Activated naive CD8-positive, alpha-beta T cell treated with anti-CD3 and anti-CD28 coated beads for 36 hours (primary cell): ENCODE data around the gene SYNGR1. TPM values are rescaled to one million over a fixed set of nuclear protein-coding genes. Genes with fewer than 3 reads are reported as not detected.
"Not testable (repeated sequence)": the region's sequence is repeated elsewhere in the genome, so short reads cannot be mapped to it uniquely, and the experiment has no call there.

Experiments used
- DNase-seq: peaks from one replicate; pipeline ENCODE4 v3.0.0; 2021
- H3K27ac Mint-ChIP-seq: one replicate; pipeline ENCODE4 v1.8.0; 2022; ENCODE audit warnings: mild to moderate bottlenecking, moderate library complexity, mixed read lengths
- H3K27me3 Mint-ChIP-seq: one replicate; pipeline ENCODE4 v1.8.0; 2022; ENCODE audit warnings: mild to moderate bottlenecking, mixed read lengths
- H3K36me3 Mint-ChIP-seq: one replicate; pipeline ENCODE4 v1.8.0; 2021; ENCODE audit warnings: mild to moderate bottlenecking, mixed read lengths
- H3K4me1 Mint-ChIP-seq: one replicate; pipeline ENCODE4 v1.8.0; 2021; ENCODE audit warnings: mixed read lengths
- H3K4me3 Mint-ChIP-seq: one replicate; pipeline ENCODE4 v1.8.0; 2022; ENCODE audit warnings: mild to moderate bottlenecking, moderate library complexity, mixed read lengths
- H3K9me3 Mint-ChIP-seq: one replicate; pipeline ENCODE4 v1.8.0; 2022; ENCODE audit warnings: mixed read lengths
- total RNA-seq, 2 experiments: library from RNA; stranded (reverse); gene quantifications; one replicate each; pipeline ENCODE4 v1.2.3, GENCODE V29; 2021

SYNGR1 gene
- total RNA-seq, 2 experiments from 2014 or later, result 7.4 to 9.3 TPM

- H3K4me3 Mint-ChIP-seq, result peak overlapping the region; percentile 25
- peaks cover 14% of the 10 kb centered on the region for H3K27me3 Mint-ChIP-seq
- no peaks in the 10 kb centered on the region for H3K9me3 Mint-ChIP-seq
- peaks cover 60% of the 10 kb centered on the region for H3K36me3 Mint-ChIP-seq
- DNase-seq, result no peak
- H3K4me1 Mint-ChIP-seq, result peaks cover 47% of the 10 kb centered on the region
- H3K27ac Mint-ChIP-seq, result peak overlapping the region; percentile 82
Observed at GRCh38 chr22:39312410-39312809, 37.4 kb upstream of the SYNGR1 start.

- peaks cover 70% of the 10 kb centered on the region for H3K36me3 Mint-ChIP-seq
Observed at GRCh38 chr22:39313258-39314001, 36.4 kb upstream of the SYNGR1 start.

GRCh38 chr22:39314251-39314971, 35.4 kb upstream of the SYNGR1 start:
- H3K27ac Mint-ChIP-seq, result peak overlapping the region; percentile 100
- peaks cover 1% of the 10 kb centered on the region for H3K9me3 Mint-ChIP-seq
- peak overlapping the region; percentile 100 for H3K4me3 Mint-ChIP-seq
- DNase-seq, result no peak
- peaks cover 80% of the 10 kb centered on the region for H3K36me3 Mint-ChIP-seq
- peaks cover 18% of the 10 kb centered on the region for H3K27me3 Mint-ChIP-seq
- peaks cover 60% of the 10 kb centered on the region for H3K4me1 Mint-ChIP-seq

More at GRCh38 chr22:39313258-39314001, 36.4 kb upstream of the SYNGR1 start:
- Mint-ChIP-seq H3K4me1 (peaks cover 54% of the 10 kb centered on the region), H3K27me3 (peaks cover 14% of the 10 kb centered on the region), H3K9me3 (no peaks in the 10 kb centered on the region), H3K27ac (peak overlapping the region; percentile 81), H3K4me3 (peak overlapping the region; percentile 64)
- no peak for DNase-seq

GRCh38 chr22:39315389-39315788, 34.4 kb upstream of the SYNGR1 start:
- Mint-ChIP-seq H3K27me3 (peaks cover 21% of the 10 kb centered on the region), H3K9me3 (peaks cover 1% of the 10 kb centered on the region), H3K36me3 (peaks cover 82% of the 10 kb centered on the region), H3K4me1 (peaks cover 64% of the 10 kb centered on the region), H3K27ac (peak overlapping the region; percentile 100), H3K4me3 (peak overlapping the region; percentile 100)
- DNase-seq, result no peak

- Mint-ChIP-seq H3K36me3 (peaks cover 78% of the 10 kb centered on the region), H3K27me3 (peaks cover 15% of the 10 kb centered on the region), H3K9me3 (peaks cover 1% of the 10 kb centered on the region), H3K27ac (peak overlapping the region; percentile 100), H3K4me3 (peak overlapping the region; percentile 100), H3K4me1 (peaks cover 61% of the 10 kb centered on the region)
- peak; percentile 80 for DNase-seq
Observed at GRCh38 chr22:39316440-39317083, 33.2 kb upstream of the SYNGR1 start.

GRCh38 chr22:39317084-39317774, 32.6 kb upstream of the SYNGR1 start:
- Mint-ChIP-seq H3K4me3 (peak overlapping the region; percentile 100), H3K27ac (peak overlapping the region; percentile 100), H3K4me1 (peaks cover 57% of the 10 kb centered on the region), H3K36me3 (peaks cover 74% of the 10 kb centered on the region), H3K9me3 (peaks cover 1% of the 10 kb centered on the region), H3K27me3 (peaks cover 13% of the 10 kb centered on the region)
- peak; percentile 28 for DNase-seq

- DNase-seq, result no peak
- Mint-ChIP-seq H3K36me3 (peaks cover 66% of the 10 kb centered on the region), H3K9me3 (peaks cover 1% of the 10 kb centered on the region), H3K27ac (peak overlapping the region; percentile 100), H3K27me3 (peaks cover 13% of the 10 kb centered on the region), H3K4me1 (peaks cover 52% of the 10 kb centered on the region), H3K4me3 (peak overlapping the region; percentile 100)
Observed at GRCh38 chr22:39317775-39318506, 31.9 kb upstream of the SYNGR1 start.

- peak overlapping the region; percentile 100 for H3K27ac Mint-ChIP-seq
- DNase-seq, result peak; percentile 26
- peaks cover 1% of the 10 kb centered on the region for H3K9me3 Mint-ChIP-seq
- peaks cover 13% of the 10 kb centered on the region for H3K27me3 Mint-ChIP-seq
- H3K4me1 Mint-ChIP-seq, result peaks cover 46% of the 10 kb centered on the region
- H3K36me3 Mint-ChIP-seq, result peaks cover 59% of the 10 kb centered on the region
- H3K4me3 Mint-ChIP-seq, result peak overlapping the region; percentile 100
Observed at GRCh38 chr22:39318507-39319283, 31.1 kb upstream of the SYNGR1 start.

- DNase-seq, result peak; percentile 94
- peaks cover 1% of the 10 kb centered on the region for H3K9me3 Mint-ChIP-seq
- H3K4me1 Mint-ChIP-seq, result peaks cover 41% of the 10 kb centered on the region
- peak within 1 kb of the TSS; percentile 100 for H3K27ac Mint-ChIP-seq
- H3K36me3 Mint-ChIP-seq, result peaks cover 53% of the 10 kb centered on the region
- peak within 1 kb of the TSS; percentile 100 for H3K4me3 Mint-ChIP-seq
- peaks cover 13% of the 10 kb centered on the region for H3K27me3 Mint-ChIP-seq
Observed at GRCh38 chr22:39319284-39320022, 30.3 kb upstream of the SYNGR1 start, which contains the start of gene RPL3. Gene RPL3, minus strand, starts transcription at chr22:39319623. Its CDS starts 26 bp downstream, at chr22:39319597.

- peaks cover 41% of the 10 kb centered on the region for H3K36me3 Mint-ChIP-seq
- peak overlapping the region; percentile 90 for H3K27ac Mint-ChIP-seq
- peak overlapping the region; percentile 100 for H3K4me3 Mint-ChIP-seq
- peaks cover 31% of the 10 kb centered on the region for H3K4me1 Mint-ChIP-seq
- H3K9me3 Mint-ChIP-seq, DNase-seq: not testable (repeated sequence)
- H3K27me3 Mint-ChIP-seq, result peaks cover 13% of the 10 kb centered on the region
Observed at GRCh38 chr22:39320616-39321029, 29.2 kb upstream of the SYNGR1 start.

GRCh38 chr22:39325392-39325932, 24.3 kb upstream of the SYNGR1 start:
- Mint-ChIP-seq H3K27me3 (no peaks in the 10 kb centered on the region), H3K36me3 (no peaks in the 10 kb centered on the region), H3K9me3 (no peaks in the 10 kb centered on the region), H3K4me3 (no peak overlapping the region), H3K4me1 (no peaks in the 10 kb centered on the region), H3K27ac (no peak overlapping the region)
- DNase-seq, result no peak

- no peak for DNase-seq
- Mint-ChIP-seq H3K9me3 (no peaks in the 10 kb centered on the region), H3K4me3 (no peak overlapping the region), H3K36me3 (no peaks in the 10 kb centered on the region), H3K27me3 (no peaks in the 10 kb centered on the region), H3K4me1 (peaks cover 10% of the 10 kb centered on the region), H3K27ac (no peak overlapping the region)
Observed at GRCh38 chr22:39327995-39328754, 21.6 kb upstream of the SYNGR1 start.
